GM10847 (cell line): ENCODE measurements around the gene PKNOX1.
"Not testable (repeated sequence)": the region's sequence is repeated elsewhere in the genome, so short reads cannot be mapped to it uniquely, and the experiment has no call there.

ENCODE experiments used
- POLR2A ChIP-seq: IDR thresholded peaks from 2 replicates; pipeline ENCODE4 v1.6.1; 2011; ENCODE audit not compliant: insufficient read length; ENCODE audit errors: extremely low read depth

Gene PKNOX1

DNA sequence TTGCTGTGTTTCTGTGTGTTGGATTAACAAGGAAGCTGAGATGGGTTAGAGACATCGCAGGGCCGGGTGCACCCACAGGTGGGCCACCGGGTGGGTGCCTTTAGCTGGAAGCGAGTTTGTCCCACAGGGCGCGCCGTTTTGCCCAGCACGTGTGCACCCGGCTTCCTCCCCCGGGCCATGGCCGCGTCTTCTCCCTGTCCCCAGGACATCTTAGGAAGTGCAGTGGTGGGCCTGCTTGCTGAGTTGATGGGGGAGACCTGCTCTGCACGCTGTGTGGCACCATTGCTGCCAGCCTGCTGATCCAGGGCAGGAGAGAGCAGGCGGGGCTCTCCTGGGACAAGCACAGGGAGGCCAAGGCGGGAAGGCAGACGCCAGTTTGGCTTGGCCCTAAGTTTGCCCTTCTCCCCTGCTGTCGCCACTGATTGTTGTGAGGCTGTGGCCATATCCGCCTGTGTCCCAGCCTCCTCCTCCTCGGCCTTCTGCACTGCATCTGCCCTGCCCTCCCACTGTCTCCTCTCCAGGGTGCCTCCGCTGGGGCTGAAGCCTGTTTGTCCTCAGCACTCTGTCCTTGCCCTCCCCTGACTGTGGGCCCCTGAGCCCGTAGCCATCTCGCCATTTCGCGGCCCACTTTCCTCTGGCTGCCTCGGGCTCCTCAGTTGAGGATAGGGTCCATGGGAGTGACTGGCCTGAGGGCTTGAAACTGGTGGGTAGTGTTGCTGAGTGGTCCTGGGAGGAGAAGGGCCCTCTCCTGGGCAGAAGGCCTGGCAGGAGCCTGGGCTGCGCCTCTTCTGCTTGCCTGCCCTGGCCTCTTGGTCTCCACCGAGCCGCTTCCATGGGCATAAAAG lies 47.6 kb downstream of the PKNOX1 start:
- no peak for TF ChIP-seq POLR2A

DNA sequence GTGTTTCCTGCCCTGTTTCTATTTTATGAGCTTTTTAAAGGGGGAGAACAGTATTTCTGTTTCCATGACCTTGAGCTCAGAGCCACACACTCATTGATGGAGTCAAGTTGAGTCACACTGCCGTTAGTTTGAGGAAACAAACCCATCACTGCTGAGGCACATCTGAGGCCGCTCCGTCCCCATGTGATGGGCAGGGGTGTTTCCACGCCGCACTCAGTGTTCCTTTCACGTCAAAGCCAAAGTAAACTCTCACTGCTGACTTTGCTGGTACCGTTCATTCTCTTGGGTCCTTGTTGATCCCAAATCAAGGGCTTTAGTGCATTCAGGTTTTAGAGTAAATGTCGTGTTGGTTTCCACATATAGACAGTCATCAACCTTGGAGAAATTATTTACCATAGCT lies 48.8 kb downstream of the PKNOX1 start:
- TF ChIP-seq POLR2A = no peak

DNA sequence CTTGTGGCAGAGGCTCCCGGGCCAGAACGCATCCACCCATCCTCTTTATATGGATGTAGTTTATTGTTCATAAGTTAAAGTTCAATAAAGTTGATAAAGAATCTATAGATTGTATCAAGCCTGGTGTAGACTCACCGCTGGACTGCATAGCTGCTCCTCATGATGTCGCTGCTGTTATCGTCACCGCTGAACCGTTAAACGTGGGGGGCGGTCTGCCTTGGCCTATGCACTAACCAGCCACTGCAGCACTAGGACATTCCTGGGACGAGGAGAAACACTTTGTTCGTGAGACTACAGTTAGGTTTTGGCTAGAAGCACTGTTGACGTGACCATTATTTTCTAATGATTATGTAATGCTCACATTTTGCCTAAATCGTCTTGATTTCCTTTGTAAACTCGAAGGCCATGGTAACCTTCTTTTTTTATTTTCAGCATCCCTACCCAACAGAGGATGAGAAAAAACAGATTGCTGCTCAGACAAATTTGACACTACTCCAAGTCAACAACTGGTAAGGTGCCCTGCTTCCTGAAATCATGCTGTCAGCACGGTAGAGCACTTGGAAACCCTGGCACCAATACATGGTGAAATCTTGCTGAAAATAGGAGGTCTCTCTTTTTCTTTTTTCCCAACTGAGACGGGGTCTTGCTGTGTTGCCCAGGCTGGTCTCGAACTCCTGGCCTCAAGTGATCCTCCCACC lies 50.2 kb downstream of the PKNOX1 start:
- TF ChIP-seq POLR2A = no peak

DNA sequence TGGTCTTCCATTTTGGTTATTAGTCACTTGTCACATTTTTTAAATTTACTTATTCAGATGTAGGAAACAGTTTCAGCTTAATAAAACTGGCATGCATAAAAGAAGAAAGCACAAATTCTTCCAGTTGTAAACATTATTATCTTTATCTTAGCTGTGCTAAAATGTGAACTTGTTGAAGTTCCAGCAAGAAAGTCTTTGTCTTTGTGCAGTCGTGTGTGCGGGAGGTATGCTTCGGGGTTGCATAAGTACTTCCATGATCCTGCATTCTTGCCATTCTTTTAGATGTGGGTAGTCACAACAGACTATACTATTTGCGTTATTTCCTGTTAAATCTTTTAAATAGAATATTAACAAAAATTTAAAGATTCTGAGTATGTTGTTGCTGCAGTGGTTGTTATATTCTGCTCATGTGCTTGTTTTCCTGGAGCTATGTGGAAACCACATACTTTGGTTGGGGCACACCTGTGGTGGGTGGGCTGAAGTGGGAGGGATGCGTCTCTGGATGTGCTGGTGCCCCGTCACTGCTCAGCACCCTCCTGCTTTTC lies 51.3 kb downstream of the PKNOX1 start:
- TF ChIP-seq POLR2A = no peak

DNA sequence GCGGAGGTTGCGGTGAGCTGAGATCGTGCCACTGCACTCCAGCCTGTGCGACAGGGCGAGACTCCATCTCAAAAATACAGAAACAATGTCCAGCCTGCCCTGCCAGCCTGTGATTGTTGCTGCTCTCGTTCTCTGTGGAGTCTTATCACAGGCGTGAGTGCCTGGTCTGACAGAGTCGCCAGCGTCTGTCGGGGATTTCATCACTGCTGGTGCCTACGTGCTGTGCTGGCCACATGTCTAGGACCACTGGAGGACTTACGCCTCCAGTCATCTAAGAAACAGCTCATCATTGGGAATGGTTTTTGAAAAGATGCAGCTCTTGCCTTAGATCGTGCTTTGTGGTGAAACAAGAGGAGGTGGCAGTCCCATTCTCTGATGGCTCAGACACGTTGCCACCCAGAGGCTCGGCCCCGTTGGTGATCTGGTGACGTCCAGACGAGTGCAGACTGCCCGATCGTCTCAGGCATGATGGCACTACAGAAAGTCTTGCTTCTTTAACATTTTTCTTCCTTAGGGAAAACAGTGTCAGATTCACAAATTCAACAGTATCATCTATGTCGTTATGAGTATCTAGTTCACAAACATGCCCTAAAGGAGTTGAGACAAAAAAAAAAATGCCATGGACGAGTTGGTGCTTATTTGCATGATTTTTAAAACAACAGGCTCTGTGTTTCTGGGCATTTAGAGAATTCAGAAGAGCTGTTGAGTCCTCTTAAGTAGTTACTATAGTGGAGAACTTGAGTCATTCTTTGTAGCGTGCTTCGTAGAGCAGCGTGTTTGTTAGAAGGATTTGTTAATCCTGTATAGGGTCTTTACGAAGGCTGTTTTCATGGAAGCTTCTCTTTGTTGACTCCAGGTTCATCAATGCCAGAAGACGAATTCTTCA lies 53.7 kb downstream of the PKNOX1 start:
- TF ChIP-seq POLR2A = no peak

DNA sequence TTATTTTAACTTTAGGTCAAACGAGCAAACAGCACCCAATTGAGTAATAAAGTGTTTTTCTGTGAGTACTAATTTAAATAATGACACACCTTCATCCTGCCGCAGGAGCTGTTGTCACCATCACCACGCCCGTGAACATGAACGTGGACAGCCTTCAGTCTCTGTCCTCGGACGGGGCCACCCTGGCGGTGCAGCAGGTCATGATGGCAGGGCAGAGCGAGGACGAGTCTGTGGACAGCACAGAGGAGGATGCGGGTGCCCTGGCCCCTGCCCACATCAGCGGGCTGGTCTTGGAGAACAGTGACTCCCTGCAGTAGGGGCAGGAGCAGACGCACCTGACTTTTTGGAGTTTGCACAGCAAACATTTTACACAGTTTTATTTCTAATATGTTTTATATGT lies 55.4 kb downstream of the PKNOX1 start:
- TF ChIP-seq POLR2A = no peak

DNA sequence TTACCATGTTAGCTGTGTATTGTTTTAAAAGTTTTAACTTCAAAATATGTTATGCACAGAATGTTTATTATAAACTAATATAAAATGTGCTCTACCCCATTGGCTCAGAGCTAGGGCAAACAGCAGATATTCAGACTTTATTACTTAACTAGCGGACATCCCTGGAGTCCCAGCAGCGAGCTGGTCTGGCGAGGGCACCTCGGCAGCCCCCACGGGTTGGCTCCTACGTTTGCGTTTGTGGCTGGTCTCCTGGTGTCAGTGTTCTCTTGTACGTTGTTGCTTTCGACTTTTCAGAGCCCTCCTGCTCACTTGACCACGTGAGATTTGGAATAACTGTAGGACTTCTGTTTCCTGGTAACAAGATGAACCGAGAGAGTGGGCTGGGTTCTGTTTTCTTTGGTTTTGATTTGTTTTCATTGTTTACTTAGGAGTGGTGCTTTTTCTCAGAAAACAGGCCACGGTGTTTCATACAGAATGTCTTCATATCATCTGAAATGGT lies 56.8 kb downstream of the PKNOX1 start:
- TF ChIP-seq POLR2A = no peak

DNA sequence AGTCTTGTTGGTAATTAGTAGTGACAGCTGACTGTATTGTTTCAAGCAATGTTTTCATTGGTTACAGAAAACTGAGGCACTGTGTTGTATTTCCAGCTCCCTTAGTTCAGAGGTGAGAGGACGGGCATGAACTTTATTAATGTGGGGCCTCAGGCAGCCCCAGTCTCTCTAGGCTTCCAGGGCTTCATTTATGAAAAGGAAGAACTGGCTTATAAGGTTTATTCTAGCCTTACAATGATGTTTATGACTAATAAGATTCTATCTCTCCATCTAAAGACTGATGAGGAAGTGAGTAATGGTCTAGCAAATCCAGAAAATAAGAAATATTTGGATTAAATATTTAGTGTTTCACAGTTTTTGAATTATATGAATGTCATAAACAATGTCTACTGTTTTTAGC lies 59.7 kb downstream of the PKNOX1 start:
- TF ChIP-seq POLR2A = no peak

DNA sequence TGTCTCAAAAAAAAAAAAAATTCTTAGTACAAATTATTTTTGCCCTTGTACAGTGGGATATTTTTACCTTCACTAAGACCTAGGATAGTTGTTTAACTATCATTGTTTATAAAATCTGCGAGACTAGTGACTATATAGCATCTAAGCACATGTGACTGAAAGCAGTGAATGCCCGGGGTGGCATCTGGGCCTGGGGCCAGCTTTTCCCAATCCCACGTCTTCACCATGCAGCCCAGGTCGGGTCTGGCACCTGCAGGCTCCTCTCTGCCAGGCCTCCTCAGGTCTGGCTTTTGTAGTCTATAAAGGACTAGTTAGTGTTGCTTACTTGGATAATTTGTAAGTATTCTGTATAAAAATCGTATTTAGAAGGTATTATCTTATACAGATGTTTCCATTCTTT lies 60.5 kb downstream of the PKNOX1 start:
- TF ChIP-seq POLR2A = no peak

DNA sequence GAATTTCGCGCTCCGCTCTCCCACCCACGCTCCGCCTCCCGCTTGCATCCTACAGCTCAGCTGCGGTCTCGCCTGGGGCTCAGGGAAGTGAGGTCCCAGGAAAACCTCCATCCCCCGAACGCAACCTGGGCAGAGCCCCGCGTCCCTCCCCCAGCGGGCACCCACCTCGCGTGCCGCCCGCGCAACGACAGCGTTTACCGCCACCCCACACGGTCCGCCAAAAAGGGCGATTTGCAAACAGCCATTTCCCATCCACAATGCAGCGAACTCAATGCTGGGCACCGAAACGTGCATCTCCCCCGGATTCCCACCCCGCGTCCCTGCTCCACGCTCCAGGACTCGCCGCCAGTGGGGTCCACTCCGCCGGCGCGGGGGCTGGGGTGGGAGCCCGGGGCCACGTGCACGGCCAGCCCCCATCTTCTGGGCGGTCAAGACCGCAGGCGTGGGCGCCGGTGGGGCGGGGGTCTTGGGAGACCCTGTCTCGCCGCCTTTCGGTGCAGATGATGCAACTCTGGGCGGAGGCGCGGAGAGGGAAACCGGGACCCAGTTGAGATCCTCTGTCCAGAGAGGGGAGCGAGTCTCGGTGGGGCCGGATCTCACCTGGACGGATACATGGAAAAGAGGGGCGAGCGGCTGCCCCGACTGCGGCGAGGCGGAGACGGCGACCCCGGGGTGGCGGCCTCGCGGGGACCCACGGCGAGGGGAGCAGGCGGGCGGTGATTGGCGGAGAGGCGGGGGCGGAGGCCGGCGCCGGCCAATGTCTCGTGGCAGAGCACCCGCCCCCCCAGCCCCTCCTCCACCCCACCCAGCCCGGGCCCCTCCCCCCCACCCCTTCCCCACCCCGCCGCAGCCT lies 101.0 kb downstream of the PKNOX1 start, which contains the start of gene CBS:
CBS (minus strand) TSS at position 666 of the 853 bp plus-strand sequence. CDS start 3,642 bp downstream, outside the sequence.
- TF ChIP-seq POLR2A = not testable (repeated sequence)
